Stimulated activated CD8-positive, alpha-beta memory T cell treated with anti-CD3 and anti-CD28 coated beads, Interleukin-12 subunit alpha, Interleukin-12 subunit beta, amount 100 ng/mL, for 24 hours (primary cell): ENCODE data around the gene GTF2F2.
"Not testable (repeated sequence)": the region's sequence is repeated elsewhere in the genome, so short reads cannot be mapped to it uniquely, and the experiment has no call there.

ENCODE experiments used
- DNase-seq: peaks from one replicate; pipeline ENCODE4 v3.0.0-alpha.2; 2020; ENCODE audit errors: extremely low read depth

GTF2F2 gene

DNA sequence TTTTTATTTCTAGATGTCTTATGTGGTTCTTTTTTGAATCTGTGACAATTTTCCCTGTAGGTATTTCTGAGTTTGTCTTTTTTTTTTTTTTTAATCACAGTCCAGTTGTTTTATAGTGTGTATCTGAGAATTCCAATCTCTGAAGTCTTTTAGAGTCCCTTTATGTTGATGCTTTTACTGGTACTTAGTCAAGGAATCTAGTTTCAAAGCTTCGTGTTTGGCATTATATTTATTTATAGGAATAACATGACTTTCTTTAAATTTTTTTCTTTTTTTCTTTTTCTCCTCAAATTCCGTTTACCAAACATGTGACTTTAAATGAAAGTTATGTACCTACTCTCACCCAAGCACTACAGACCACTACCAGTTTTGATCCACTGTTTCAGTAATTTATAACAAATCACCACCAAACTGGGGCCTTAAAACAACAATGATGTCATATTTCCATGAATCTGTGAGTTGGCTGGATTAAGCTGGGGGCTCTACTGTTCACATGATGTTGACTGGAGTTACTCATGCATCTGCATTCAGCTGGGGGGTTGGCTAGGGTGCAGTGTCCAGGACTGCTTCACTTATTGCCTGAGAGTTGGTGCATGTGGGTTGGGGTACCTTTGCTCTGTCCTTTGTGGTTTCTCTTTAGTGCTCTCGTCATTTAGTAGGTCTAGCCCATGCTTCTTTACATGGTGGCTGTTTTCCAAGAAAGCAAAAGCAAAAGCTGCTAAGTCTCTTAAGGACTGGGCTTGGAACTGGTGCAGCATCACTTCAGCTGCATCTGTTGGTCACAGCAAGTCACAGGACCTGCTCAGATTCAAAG, 58.2 kb downstream of the GTF2F2 start:
- DNase-seq: no peak

DNA sequence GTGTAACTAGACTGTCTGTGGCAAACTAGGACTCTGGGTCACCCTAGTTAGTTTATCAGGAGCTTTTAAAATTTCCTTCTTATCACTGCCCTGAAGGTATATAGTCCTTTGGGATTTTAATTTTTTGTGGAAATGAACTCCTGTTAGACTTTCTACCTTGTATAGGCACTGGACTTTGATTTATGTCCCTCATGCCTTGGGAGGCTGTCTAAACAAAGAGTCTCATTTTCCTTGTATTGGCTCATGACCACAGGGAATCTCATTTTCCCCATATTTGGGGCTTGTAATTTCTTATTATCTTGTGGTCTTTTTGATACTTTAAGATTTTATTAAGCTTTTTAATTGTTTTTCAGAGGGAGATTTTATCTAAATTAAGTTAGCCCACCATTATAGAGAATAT, 59.1 kb downstream of the GTF2F2 start:
- no peak for DNase-seq

DNA sequence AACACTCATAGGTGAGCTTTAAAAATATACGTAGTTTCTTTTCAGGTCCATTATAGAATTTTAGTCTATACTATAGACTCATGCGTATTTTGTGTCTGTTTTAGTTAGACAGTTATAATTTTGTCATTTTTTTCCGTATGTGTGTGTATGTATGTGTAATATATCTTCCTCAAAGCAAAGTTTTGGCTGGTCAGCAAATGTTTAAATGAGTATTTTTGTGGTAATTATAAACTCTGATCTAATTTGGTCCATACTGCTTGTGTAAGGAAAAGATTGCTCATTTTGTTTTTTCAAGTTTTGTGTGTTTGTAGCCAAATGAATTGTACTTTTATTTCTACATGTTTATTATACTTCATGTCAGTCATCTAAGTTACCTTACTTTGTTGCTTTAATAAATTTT, 60.0 kb downstream of the GTF2F2 start:
- no peak for DNase-seq

DNA sequence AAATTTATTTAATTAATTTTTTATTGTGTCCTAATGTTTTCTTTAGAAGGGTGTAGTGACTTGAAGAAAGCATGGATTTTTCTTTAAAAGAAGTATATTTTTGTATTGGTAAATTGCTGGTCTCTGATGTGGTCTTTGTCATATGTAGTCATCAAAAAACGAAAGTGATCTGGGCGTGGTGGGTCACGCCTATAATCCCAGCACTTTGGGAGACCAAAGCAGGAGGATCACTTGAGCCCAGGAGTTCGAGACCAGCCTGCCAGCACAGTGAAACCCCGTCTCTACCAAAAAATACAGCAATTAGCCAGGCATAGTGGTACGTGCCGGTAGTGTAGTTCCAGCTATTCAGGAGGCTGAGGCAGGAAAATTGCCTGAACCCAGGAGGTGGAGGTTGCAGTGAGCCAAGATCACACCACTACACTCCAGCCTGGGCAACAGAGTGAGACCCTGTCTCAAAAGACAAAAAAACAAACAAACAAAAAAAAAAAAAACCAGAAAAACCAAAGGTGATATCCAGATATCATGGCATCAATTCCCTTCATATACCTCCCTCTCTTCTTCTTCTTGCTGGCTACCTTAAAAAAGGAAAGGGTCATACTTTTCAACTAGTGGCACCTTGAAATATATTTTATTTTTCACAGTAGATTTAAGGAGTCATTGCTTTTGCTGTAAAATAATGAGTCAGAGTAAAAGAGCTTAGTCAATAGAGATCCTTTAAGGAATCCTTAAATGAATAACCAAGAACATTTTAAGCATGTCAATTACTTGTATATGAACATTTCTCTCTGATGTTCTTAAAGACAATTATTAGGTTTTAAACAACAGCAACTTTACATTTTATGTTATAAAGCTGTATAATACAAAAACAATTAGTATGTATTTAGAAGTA, 60.6 kb downstream of the GTF2F2 start:
- no peak for DNase-seq

DNA sequence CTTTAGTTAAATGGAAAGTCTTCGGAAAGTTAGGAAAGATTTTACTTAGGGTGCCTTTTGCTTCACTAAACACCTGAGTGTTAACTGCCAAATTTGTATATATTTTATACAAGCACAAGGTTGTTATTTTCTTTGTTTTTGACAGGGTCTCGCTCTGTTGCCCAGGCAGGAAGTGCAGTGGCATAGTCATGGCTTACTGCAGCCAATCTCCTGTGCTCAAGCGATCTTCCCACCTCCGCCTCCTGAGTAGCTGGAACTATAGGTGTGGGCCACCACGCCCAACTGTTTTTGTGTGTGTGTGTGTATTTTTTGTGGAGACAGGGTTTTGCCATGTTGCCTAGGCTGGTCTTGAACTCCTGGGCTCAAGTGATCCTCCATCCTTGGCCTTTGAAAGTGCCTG, 64.4 kb downstream of the GTF2F2 start:
- DNase-seq: no peak

DNA sequence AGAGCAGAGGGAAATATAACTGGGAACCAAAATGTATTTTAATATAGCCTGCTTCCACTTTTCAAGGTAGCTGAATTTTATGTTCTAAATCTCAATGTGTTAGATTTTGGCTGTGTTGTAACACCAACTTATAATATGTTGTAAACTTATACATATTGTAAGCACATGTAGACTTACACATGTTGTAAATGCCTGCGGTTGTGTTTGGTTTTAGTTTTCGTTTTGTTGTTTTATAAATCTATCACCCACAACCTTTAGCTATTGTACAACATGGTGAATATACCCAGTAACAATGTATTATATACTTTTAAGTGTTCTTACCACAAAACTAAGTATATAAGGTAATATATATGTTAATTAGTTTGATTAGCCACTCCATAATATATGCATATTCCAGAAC, 65.0 kb downstream of the GTF2F2 start:
- DNase-seq: no peak

DNA sequence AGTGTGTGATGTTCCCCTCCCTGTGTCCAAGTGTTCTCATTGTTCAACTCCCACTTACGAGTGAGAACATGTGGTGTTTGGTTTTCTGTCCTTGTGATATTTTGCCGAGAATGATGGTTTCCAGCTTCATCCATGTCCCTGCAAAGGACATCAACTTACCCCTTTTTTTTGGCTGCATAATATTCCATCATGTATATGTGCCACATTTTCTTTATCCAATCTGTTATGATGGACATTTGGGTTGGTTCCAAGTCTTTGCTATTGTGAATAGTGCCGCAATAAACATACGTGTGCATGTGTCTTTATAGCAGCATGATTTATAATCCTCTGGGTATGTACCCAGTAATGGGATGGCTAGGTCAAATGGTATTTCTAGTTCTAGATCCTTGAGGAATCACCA, 68.8 kb downstream of the GTF2F2 start:
- DNase-seq: not testable (repeated sequence)

DNA sequence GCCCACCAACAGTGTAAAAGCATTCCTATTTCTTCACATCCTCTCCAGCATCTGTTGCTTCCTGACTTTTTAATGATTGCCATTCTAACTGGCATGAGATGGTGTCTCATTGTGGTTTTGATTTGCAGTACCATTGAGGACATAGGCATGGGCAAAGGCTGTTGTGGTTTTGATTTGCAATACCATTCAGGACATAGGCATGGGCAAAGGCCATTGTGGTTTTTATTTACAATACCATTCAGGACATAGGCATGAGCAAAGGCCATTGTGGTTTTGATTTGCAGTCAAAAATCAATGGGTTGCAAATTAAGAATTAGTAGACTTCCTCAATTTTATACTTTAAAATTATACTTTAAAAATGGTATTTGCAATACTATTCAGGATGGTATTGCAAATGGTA, 69.2 kb downstream of the GTF2F2 start:
- not testable (repeated sequence) for DNase-seq

DNA sequence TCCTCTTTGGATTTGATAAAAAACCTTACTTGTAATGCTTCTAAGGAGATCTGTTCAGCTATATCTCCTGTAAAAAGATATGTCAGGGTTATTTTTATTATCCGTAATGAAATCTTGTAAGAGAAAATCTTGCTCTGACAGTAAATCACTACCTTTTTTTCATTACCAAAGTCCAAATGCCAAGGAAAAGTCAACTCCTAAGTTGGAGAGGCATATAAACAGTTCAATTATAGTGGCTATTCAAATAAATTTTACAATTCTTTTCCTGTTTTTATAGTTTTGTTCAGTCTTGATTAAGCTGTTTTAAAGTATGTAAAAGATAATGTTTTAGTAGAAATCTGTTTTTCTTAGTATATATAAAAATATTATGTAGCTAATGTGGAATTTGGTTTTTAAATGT, 71.6 kb downstream of the GTF2F2 start:
- DNase-seq: no peak

DNA sequence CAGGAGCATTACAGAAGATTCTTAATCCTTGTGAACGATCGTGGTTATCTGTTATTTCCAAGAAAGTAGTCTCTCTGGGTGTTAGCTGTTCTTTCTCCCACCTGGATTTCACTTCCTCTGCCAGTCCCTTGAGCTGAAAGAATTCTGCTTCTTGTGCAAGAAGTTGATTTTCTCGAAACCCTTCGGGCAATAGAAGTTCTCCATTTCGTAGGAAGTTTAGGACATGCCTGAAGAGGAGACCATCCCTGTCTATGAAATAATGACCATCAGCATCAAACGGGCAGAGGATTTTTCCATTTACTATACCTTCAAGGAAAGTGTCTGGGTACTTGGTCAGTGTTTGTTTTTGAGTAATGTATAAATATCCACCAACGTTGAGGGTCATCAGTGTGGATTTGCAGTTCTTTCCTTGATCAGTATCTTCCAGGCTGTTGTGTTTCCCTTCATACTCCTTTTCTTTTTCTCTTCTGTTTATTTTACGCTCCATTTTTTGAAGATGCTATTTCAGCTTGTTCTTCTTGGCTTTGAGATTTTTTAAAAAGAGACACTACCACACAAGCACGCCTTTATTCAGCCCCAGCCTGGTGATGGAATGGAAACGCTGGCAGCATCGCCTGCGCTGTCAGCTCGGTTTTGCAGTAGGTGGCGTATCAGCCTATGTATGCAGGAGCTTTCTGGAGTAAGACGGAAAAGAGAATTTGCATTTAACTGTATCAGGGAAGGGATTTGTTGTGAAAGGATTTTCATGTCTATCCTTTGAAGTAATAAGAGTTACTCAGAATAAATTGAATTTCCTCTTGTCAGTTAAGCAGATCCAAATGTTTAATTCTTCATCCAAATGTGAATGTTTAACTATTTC, 74.0 kb downstream of the GTF2F2 start:
- no peak for DNase-seq

DNA sequence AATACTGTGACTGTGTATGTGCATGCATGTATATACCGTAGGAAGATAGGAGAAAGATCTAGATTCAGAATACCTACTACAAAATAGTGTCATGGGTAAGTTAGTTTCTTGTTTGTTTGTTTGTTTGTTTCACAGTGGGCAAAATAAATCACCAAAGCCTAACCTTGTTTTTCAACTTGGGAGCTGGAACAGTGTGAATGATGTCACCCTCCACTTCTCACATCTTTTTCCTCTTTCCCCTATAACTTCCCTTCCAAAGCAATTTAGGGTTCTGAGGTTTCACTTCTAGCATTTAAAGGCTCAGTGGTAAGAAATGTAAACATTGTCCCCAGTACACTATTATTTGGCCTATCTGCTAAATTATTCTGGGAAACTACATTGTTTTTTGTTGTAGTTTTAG, 75.1 kb downstream of the GTF2F2 start:
- no peak for DNase-seq

DNA sequence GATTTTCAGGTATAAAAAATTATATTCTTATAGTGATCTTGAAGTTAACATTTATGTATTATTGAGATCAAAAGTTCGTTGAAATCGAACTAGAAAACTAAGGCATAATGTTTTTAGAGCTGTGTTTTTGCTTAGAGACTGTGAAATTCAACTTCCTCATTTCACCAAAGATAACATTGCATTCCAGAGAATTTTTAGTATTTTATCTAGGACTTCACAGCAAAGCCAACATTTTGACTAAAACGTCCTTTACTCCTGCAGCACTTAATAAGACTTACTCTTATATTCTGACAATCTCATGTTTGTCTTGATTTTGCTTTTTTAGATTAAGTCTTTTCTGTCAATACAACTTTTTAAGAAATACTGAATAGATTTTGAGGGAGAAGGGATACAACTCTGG, 75.8 kb downstream of the GTF2F2 start:
- DNase-seq: no peak

DNA sequence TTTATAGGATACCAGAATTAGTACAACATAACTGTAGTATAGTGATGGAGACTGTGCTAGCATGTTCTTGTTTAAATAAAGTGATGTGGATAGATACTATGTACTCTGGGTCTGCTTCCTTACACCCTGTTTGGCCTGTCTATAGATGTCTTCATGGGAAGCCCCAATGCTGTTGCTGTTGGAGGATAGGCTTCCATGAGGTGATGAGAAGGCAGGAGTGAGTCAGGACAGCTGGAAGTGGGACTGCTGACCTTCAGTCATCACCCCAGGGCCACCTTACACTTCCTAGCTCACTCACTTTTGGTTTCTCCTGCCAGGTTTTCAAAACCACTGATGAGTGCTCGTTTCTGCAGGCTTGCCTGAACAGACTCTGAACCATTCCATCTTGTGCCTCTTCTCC, 76.3 kb downstream of the GTF2F2 start:
- DNase-seq: no peak

DNA sequence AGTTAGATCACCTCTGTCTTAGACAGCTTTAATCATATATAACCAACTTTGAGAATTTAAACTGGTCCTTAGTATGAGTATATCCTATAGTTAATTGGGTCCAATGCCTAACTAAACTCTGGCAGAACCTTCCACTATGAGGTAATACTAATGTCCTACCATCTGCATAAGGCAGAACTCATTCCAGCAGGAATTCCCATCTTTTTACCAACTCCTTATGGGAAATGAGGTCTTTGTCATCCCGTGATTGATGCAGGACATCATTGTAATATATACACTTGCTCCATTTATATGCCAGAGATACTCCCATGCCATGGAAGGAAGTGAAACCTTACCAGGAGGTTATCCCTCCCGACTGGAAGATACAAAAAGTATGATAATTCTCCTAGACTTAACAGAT, 77.7 kb downstream of the GTF2F2 start:
- DNase-seq: no peak

DNA sequence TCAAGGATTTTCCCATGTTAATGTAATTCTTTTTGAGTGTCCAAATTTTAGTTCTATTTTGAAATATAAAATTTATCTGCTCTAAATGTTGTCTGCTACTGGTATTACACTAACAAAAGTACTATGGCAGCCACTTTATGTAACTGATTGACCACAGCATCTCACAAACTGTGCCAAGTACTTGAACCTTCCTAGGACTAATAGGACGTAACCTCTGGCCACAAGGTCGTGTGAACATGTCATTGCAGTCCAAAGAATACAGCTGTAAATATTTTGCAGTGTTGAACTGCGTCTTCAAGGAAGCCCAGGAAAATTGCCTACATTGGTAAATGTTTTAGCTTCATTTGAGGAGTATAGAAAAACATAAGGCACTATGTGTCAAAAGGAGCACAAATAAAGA, 78.6 kb downstream of the GTF2F2 start:
- DNase-seq: no peak

DNA sequence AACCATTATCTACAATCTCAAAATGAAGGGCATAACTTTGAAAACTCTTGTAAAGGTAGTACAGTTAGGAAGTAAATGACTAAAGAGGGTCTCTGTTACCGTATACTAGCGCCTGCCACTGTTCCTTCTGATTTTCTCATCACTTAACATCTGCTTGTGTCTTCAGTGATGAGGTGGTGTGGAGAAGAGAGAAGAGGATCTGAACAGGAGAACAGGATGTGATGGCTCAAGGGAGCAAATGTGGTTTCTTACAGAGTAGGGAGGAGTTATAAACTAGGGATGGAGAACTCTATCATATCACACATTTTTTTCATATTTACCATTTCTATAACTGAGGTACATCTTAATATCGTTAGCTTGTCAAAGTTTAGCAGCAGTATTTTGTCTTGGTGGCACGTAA, 79.4 kb downstream of the GTF2F2 start:
- DNase-seq: no peak

DNA sequence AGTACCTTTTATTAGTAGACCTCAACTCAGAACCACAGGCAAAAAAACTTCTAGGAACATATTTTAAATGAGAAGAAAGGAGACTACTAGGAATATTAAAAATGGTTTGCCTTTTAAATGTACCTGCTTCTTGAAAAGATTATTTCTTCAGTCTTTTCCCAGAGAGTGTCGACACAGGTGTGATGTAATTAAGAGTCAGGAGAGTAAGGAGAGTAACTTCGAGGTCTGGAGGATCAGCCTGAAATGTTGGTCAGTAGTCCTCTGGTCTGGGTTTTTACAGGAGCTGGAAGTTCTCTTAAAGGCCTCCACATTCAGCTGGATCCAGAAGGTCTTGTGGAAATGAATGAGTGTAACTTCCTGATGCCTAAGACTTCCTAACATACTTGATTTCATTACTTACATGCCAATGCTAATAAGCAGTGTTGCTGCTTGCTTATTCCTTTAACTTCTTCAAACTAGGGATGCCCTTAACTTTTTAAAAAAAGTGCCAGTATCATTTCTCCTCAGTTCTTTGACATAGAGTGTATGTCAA, 80.5 kb downstream of the GTF2F2 start, which contains the start of gene KCTD4:
Gene KCTD4 (minus strand): TSS at position 345 of the 532 bp plus-strand sequence. CDS start 6,478 bp downstream, outside the sequence.
- no peak for DNase-seq

DNA sequence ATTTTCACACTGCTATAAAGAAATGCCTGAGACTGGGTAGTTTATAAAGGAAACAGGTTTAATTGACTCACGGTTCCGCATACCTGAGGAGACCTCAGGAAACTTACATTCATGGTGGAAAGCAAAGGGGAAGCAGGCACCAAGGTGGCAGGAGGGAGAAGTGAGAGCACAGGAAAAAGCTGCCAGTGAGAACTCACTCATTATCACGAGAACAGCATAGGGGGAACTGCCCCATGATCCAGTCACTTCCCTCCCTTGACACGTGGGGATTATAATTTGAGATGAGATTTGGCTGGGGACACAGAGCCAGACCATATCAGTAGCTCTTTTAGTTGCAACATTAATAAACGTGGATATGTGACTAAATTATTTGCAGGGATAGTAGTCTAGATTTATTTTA, 84.8 kb downstream of the GTF2F2 start:
- no peak for DNase-seq

DNA sequence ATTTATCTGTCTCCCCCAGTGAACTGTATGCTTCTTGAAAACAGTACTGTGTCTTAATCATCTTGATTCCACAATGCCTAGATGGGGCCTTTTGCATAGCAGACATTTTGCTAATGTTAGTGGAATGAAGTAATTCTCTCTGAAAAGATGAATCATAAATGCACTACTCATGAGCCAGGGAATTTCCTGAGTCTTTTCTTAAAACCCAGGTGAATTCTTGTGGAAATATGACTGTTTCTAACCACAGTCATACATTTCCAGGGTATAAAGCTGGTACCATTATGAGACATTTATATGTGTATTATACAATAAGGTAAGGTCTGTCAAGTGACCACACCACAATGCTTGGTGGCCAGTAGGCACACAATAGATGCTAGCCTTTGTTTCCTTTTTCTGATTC, 86.0 kb downstream of the GTF2F2 start:
- no peak for DNase-seq

DNA sequence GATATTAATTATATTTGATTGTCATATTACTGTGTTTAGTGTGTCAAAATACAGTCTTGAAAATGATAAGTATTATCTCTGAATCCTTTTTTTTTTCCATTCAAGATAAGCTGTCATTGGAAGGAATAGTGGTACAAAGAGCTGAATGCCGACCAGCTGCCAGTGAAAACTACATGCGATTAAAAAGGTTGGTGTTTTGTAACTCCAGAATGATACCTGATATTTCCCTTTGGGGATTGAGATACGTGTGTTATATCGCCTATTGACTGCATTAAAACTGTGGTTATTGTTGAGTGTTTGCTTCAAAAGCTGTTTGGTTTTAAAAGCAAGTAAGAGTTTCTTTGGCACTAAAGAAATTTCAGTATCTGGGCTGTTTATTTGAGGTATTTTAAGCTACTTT, 87.0 kb downstream of the GTF2F2 start:
- DNase-seq: no peak

DNA sequence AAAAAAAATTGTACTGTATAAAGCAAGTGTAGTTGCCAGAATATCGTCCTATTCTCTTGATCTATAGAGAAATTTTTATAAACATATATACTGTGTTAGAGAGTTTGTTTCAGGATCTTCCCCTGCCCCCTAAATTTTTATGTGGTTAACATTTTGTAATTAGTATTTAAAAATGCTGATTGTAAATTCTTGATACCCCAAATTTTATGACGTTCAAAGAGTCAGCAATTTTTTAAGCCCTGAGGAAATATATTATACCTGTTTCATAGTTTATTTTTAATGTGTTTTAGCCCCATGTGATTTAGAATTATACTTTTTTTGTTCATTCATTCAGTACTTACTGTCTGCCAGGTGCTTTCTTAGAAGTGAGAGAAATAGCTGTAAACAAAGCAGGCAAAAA, 87.8 kb downstream of the GTF2F2 start:
- DNase-seq: no peak

DNA sequence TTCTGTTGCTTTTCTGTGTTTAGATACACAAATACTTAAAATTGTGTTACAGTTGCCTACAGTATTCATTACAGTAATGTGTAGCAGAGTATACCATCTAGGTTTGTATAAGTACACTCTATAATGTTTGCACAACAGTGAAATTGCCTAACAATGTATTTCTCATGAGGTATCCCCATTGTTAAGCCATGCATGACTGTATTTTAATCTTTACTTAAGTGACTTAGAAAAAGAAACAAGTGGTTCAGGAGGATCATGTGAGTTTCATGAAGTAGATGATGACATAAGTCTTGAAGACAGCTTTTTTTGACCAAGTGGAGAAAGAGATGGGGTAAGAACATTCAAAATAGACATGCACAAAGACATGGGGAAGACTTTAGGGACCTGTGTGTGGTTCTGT, 88.9 kb downstream of the GTF2F2 start:
- DNase-seq: no peak
